Posterior vena cava (tissue), 2 donors: ENCODE data around the gene SMTNL2. TPM values are rescaled to one million over a fixed set of nuclear protein-coding genes. Genes with fewer than 3 reads are reported as not detected.
"Not testable (repeated sequence)": the region's sequence is repeated elsewhere in the genome, so short reads cannot be mapped to it uniquely, and the experiment has no call there.

ENCODE experiments used
- DNase-seq: peaks from one replicate; pipeline ENCODE4 v3.0.0-alpha.2; 2020; ENCODE audit warnings: low spot score
- intact Hi-C, 2 donors: fragments of 100-400 bp; cut with DNase I; formaldehyde crosslinking; loops; one replicate each; pipeline versions ENCODE4 v1.14.1 to v1.14.2; 2022 to 2023
- total RNA-seq, 2 donors: library from RNA; stranded (reverse); fragmentation: NEBNext Ultra II Directional; extraction: Animal tissue kit (Norgen Biotek cat#: 25700); gene quantifications; one replicate each; pipeline ENCODE4 v1.2.1, GENCODE V29; 2021
- donor health status: DM: yes; HTN: yes; CAD: no.
- donor health status: DM: yes; HTN: yes; CAD: no.

The SMTNL2 gene
- total RNA-seq, 2 donors from 2014 or later, result 2.0 to 3.0 TPM

GRCh38 chr17:4616476-4616875, 32.1 kb downstream of the SMTNL2 start:
- intact Hi-C loops, result no loop called here
- DNase-seq, result no peak

GRCh38 chr17:4617090-4617489, 32.8 kb downstream of the SMTNL2 start:
- intact Hi-C loops, result no loop called here
- DNase-seq, result no peak

GRCh38 chr17:4617590-4618351, 33.4 kb downstream of the SMTNL2 start:
- intact Hi-C loops, result no loop called here
- DNase-seq, result no peak

GRCh38 chr17:4620531-4621101, 36.3 kb downstream of the SMTNL2 start:
- intact Hi-C loops, result loop anchor here in 1 of 2 donors (5.0 kb wide), 2 partner anchors 53 to 198 kb away; no protein-coding TSS in a partner anchor

GRCh38 chr17:4622375-4622774, 38.0 kb downstream of the SMTNL2 start:
- intact Hi-C loops, result loop anchor here in 1 of 2 donors (5.0 kb wide), 2 partner anchors 55 to 200 kb away; no protein-coding TSS in a partner anchor
- DNase-seq, result no peak

More at GRCh38 chr17:4620531-4621101, 36.3 kb downstream of the SMTNL2 start:
- DNase-seq, result no peak

- no peak for DNase-seq
- intact Hi-C loops, result loop anchor here in 1 of 2 donors (5.0 kb wide), 2 partner anchors 56 to 201 kb away; no protein-coding TSS in a partner anchor
Observed at GRCh38 chr17:4623249-4623648, 38.9 kb downstream of the SMTNL2 start.

- intact Hi-C loops, result loop anchor here (2.0 to 5.0 kb wide), 3 partner anchors 57 to 204 kb away; no protein-coding TSS in a partner anchor
- not testable (repeated sequence) for DNase-seq
Observed at GRCh38 chr17:4624451-4624911, 40.2 kb downstream of the SMTNL2 start.

GRCh38 chr17:4625181-4625617, 40.9 kb downstream of the SMTNL2 start:
- intact Hi-C loops, result loop anchor here in 1 of 2 donors (1.0 to 2.0 kb wide), 2 partner anchors 63 to 204 kb away; no protein-coding TSS in a partner anchor
- DNase-seq, result no peak

GRCh38 chr17:4626734-4627256, 42.5 kb downstream of the SMTNL2 start:
- DNase-seq, result no peak
- intact Hi-C loops, result no loop called here

- DNase-seq, result peak; percentile 60
Observed at GRCh38 chr17:4631431-4631830, 47.1 kb downstream of the SMTNL2 start.

GRCh38 chr17:4631836-4632580, 47.7 kb downstream of the SMTNL2 start:
- intact Hi-C loops, result no loop called here
- peak; percentile 35 for DNase-seq

More at GRCh38 chr17:4631431-4631830, 47.1 kb downstream of the SMTNL2 start:
- intact Hi-C loops, result no loop called here

GRCh38 chr17:4632581-4632920, 48.2 kb downstream of the SMTNL2 start:
- intact Hi-C loops, result no loop called here
- DNase-seq, result no peak

- DNase-seq, result no peak
- intact Hi-C loops, result loop anchor here in 1 of 2 donors (1.0 kb wide), 1 partner anchor 64 kb away; no protein-coding TSS in a partner anchor
Observed at GRCh38 chr17:4633643-4634042, 49.3 kb downstream of the SMTNL2 start.

- no peak for DNase-seq
- intact Hi-C loops, result no loop called here
Observed at GRCh38 chr17:4634976-4635375, 50.6 kb downstream of the SMTNL2 start.

GRCh38 chr17:4635823-4636375, 51.6 kb downstream of the SMTNL2 start:
- intact Hi-C loops, result no loop called here

GRCh38 chr17:4636474-4637100, 52.3 kb downstream of the SMTNL2 start:
- DNase-seq, result peak; percentile 44
- intact Hi-C loops, result no loop called here

More at GRCh38 chr17:4635823-4636375, 51.6 kb downstream of the SMTNL2 start:
- DNase-seq, result peak; percentile 76

GRCh38 chr17:4638766-4639165, 54.4 kb downstream of the SMTNL2 start:
- intact Hi-C loops, result not testable (repeated sequence)
- DNase-seq, result peak; percentile 40

GRCh38 chr17:4639301-4640059, 55.2 kb downstream of the SMTNL2 start:
- intact Hi-C loops, result not testable (repeated sequence)
- DNase-seq, result peak; percentile 79
